Fibroblast of lung (primary cell): Measurements from ENCODE around the gene DLG2.

Experiments
- CTCF ChIP-seq, 2 donors: IDR thresholded peaks in 1 of 2; conservative IDR thresholded peaks in 1 of 2; 1 replicate in 1 of 2; 2 replicates in 1 of 2; pipeline ENCODE4 v1.5.1; 2011 to 2012; ENCODE audit warnings: low read length in 2 of 2, control low read depth in 1 of 2, inconsistent platforms in 1 of 2, low read depth in 1 of 2, mild to moderate bottlenecking in 1 of 2
- EZH2 ChIP-seq: IDR thresholded peaks from 2 replicates; pipeline ENCODE4 v1.5.1; 2012; ENCODE audit warnings: low read length, control low read depth, mild to moderate bottlenecking; ENCODE audit errors: missing control alignments

GRCh38 chr11:84685976-84686375 is 941.2 kb downstream of the DLG2 start:
- TF ChIP-seq EZH2 (no peak), CTCF (conservative IDR thresholded peaks at IDR 0.05 in 1 of 2, IDR thresholded peaks at IDR 0.05 in 1 of 2; ENCODE audit: low read depth in 1 of 2, low read length in 2 of 2) (no peak)
